Measurements from ENCODE around the gene GRIK4. TPM values are rescaled to one million over a fixed set of nuclear protein-coding genes. Genes with fewer than 3 reads are reported as not detected.

GRIK4 gene
- total RNA-seq, 4 donors from 2014 or later = 0.09 TPM; not detected in 3

DNA sequence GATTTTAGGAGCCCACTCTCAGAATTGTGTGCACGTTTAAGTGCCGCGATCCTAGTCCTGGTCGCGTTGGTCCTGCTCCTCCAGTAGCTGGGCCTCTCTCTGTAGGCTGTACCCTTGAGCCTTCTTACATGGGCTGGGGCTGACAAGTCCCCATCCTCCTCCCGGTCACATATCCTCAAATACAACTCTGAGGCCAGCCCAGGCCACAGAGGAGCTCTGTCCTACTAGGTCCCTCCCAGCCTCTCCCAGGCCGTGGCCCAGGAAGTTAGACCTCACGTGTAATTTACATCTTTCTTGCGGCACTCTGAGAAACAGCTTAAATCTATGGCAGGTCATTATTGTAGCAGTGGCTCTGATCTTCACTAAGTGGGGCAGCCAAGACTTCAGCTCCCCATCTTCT, 305.2 kb downstream of the GRIK4 start:
- ATAC-seq (ENCODE audit: low FRiP score) (no peak), DNase-seq (ENCODE audit: low spot score) (no peak)
- TF ChIP-seq, protein P1, sequence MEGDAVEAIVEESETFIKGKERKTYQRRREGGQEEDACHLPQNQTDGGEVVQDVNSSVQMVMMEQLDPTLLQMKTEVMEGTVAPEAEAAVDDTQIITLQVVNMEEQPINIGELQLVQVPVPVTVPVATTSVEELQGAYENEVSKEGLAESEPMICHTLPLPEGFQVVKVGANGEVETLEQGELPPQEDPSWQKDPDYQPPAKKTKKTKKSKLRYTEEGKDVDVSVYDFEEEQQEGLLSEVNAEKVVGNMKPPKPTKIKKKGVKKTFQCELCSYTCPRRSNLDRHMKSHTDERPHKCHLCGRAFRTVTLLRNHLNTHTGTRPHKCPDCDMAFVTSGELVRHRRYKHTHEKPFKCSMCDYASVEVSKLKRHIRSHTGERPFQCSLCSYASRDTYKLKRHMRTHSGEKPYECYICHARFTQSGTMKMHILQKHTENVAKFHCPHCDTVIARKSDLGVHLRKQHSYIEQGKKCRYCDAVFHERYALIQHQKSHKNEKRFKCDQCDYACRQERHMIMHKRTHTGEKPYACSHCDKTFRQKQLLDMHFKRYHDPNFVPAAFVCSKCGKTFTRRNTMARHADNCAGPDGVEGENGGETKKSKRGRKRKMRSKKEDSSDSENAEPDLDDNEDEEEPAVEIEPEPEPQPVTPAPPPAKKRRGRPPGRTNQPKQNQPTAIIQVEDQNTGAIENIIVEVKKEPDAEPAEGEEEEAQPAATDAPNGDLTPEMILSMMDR (IDR thresholded peaks at IDR 0.05) = no peak

DNA sequence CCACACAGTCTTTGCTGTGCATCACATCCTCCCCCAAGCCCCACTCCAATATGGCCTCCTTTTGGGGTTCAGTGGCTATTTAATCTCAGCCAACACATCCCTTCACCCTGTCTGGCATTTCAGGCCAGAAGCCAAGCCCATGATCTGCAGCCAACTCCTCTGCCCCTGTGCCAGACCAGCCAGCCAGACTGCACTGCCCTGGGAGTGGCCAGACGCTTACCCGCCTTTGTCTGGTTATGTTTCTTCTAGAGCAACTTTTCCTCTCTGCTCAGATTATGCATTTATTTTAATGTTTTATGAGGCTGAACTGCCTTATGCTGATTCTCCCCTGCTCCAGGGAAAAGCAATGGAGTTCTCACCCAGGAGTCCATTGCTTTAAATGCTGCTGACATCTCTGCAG, 305.6 kb downstream of the GRIK4 start:
- TF ChIP-seq, protein P1 (IDR thresholded peaks at IDR 0.05) = no peak

DNA sequence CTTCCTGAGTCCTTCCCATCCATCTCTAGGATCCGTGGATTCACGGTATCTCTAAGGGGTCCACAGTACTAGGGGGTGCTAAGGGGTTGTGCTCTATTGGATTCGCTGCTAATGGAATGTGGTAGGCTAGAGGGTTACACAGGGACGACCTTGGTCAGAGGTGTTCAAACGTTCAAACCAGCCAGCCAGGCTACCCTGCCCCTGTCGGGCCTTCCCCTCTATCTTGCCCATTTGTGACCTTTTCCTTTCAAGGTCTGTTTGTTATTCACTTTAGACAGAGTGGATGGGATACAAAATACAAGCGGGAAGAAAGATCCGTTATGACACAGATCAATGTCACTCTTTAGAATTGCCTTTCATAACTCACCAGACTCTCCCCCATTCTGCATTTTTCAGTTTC, 306.5 kb downstream of the GRIK4 start:
- no peak for DNase-seq (ENCODE audit: low spot score)
- TF ChIP-seq, protein P1 (IDR thresholded peaks at IDR 0.05) = no peak
- no peak for ATAC-seq (ENCODE audit: low FRiP score)

More for the DNA sequence above, 305.6 kb downstream of the GRIK4 start:
- no peak for DNase-seq (ENCODE audit: low spot score)
- ATAC-seq (ENCODE audit: low FRiP score) = no peak

DNA sequence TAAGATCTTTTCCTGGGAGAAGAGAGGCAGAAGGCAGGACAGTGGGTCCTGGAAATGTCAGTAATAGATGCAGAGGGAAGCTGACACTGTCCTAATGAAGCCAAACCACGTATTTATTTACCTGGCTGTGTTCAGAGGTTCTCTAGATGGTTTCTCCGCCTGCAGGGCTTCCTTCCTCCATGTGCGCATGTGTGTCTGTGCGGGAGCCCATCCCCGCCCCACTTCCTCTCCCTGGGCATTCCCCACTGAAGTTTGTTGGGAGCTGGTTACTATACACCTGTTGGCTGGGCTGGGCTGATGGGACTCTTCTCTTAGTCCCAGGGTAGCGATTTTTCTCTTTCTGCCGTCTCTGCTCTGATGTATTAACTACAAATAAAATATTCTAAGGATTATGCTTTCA, 307.5 kb downstream of the GRIK4 start:
- TF ChIP-seq, protein P1 (IDR thresholded peaks at IDR 0.05) = no peak
- no peak for DNase-seq (ENCODE audit: low spot score)
- ATAC-seq (ENCODE audit: low FRiP score) = no peak

DNA sequence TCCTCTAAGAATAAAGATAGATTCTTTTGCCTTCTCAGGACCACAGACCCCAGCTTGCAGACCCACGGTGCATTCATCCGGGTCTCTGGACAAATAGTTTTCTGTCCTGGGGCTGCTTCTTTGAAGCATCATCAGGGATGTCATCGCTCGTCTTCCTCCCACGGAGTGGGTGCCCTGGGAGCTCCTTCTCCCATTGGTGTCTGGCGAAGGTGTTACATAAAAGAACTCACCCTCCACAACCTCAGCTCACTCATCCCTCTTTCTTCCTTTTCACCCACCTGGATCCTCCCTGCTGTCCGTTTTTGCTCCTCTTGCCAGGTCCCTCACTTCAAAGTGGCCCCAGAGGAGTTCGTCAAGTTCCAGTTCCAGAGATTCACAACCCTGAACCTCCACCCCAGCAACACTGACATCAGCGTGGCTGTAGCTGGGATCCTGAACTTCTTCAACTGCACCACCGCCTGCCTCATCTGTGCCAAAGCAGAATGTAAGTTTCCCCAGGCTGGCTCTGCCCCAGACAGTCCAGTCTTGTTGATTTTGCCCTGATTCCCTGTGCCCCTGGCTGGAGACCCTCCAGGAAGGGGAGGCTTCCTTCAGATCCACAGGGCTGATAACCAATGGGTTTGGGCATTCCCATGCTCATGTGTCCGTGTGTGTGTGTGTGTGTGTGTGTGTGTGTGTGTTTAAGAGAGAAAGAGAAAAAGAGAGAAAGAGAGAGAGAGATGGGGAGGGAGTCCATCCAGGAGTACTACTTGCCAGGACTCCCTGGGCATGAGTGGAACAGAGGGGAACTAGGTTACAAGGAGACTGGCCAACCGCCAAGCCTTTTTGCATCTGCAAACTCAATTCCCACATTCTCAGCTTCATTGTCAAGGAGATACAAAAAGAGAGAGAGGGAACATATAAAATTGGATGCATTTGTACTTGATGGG, 308.2 kb downstream of the GRIK4 start:
- no peak for DNase-seq (ENCODE audit: low spot score)
- TF ChIP-seq, protein P1 (IDR thresholded peaks at IDR 0.05) = no peak
- ATAC-seq (ENCODE audit: low FRiP score) = no peak

DNA sequence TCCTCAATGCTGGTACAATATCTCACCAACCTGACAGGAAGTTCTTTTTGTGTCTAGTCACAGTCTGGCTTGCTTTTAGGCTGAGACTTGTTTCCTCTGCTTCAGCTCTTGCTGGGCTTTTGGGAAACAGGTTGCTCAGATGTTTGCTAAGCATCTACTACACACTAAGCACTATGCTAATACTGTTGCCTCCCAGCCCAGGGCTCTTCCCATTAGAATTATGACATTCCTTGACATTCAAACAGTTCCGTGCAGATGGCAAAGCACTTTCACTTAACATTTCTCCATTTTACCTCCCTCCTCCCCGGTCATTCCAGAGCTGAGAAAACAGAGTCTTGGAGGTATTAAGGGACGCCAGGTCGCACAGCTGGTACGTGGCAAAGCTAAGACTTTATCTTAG, 311.6 kb downstream of the GRIK4 start:
- ATAC-seq (ENCODE audit: low FRiP score) (no peak), DNase-seq (ENCODE audit: low spot score) (no peak)
- TF ChIP-seq, protein P1 (IDR thresholded peaks at IDR 0.05) = no peak

DNA sequence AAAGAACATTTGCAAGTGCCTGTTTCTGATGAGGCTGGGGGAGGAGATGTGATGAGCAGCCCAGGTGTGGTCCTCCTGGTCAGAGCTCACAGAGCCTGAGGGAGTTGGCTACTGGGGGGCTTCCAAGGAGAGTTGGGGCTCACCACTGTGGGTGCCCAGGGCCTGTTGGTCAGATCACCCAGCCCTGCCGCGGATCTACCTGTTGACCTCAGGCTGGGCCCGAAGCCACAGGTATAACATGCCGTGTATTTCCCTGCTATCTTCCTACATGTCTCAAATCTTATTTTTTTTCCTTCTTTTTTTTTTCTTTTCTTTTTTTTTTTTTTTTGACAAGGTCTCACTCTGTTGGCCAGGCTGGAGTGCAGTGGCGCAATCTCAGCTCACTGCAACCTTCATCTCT, 312.7 kb downstream of the GRIK4 start:
- TF ChIP-seq, protein P1 (IDR thresholded peaks at IDR 0.05) = no peak
- ATAC-seq (ENCODE audit: low FRiP score) (no peak), DNase-seq (ENCODE audit: low spot score) (no peak)

Measured in omental fat pad (tissue), 4 donors.